GDM1 (cell line): ENCODE data around the gene TMEM169.

Experiments
- DNase-seq: peaks from one replicate; lab custom pipeline; 2025; lab: John Stamatoyannopoulos, UW

Gene TMEM169

DNA sequence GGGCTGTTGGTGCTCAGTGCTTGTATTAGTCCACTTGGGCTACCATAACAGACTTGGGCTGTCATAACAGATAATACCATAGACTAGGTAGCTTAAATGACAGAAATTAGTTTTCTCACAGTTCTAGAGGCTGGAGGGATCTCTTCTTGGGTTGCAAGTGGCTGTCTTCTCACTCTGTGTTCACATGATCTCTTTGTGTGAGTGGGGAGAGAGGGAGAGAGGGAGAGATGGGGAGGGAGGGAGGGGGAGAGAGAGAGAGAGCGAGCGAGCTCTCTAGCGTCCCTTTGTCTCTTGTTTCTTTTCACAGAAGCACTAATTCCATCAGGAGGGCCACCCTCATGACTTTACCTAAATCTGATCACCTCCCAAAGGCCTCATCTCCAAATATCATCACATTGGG lies 23.0 kb downstream of the TMEM169 start:
- no peak for DNase-seq

DNA sequence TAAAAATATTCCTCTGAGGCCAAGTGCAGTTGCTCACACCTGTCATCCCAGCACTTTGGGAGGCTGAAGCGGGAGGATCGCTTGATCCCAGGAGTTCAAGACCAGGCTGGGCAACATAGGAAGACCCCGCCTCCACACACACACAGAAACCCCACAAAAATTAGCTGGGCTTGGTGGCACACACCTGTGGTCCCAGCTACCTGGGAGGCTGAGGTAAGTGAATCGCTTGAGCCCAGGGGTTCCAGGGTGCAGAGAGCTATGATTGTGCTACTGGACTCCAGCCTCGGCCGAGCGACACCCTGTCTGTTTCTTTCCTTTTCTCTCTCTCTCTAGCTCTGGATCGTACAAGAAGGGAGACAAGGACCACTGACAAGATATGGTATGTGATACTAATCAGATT lies 25.6 kb downstream of the TMEM169 start:
- no peak for DNase-seq

DNA sequence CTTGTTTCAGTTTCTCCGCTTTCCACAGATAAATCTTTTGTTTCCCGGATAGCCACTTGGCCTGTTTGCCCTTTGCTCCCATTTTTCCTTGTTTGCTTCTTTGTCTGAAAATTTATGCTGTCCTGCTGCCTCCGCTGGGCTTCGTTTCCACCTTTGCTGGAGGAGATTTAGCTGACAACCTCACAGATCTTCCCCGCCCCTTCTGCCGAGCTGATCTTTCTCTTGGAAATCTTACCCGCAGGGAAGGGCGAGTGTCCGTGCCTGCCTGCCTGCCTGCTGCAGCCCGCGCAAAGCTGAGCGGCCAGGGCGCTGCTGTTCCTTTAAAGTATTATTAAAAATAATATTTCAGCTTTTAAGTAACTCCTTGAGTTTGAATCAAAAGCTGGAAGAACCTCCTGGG lies 26.0 kb downstream of the TMEM169 start:
- no peak for DNase-seq

DNA sequence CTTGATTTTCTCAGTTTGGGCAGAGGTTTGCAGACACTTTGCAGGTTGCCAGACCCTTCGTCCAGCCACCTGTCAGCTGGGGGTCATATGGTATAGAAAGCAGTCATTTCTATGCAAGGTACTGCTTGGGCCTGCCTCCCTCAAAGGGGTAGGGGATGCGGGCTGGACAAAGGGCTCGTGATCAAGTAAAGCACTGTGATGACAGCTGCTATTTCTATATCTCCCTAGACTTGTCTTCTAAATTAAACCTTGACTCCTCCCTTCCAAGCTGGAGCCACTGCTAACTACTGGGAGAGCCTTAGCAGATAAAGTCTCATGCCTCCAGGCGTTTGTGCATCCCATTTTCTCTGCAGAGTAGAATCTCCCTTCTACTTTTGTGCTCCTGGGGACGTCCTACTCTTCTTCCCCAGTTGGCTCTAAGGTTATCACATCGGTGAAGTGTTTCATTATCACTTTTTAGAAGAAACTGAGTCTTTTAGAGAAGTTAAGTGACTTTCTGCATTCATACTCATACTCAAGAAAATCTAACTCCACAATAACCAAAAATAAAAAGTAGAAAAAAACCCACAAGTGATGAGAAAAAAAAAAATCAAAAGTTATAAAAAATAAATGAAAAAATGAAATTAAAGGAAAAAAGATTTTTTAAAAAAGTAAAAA lies 26.7 kb downstream of the TMEM169 start:
- no peak for DNase-seq

DNA sequence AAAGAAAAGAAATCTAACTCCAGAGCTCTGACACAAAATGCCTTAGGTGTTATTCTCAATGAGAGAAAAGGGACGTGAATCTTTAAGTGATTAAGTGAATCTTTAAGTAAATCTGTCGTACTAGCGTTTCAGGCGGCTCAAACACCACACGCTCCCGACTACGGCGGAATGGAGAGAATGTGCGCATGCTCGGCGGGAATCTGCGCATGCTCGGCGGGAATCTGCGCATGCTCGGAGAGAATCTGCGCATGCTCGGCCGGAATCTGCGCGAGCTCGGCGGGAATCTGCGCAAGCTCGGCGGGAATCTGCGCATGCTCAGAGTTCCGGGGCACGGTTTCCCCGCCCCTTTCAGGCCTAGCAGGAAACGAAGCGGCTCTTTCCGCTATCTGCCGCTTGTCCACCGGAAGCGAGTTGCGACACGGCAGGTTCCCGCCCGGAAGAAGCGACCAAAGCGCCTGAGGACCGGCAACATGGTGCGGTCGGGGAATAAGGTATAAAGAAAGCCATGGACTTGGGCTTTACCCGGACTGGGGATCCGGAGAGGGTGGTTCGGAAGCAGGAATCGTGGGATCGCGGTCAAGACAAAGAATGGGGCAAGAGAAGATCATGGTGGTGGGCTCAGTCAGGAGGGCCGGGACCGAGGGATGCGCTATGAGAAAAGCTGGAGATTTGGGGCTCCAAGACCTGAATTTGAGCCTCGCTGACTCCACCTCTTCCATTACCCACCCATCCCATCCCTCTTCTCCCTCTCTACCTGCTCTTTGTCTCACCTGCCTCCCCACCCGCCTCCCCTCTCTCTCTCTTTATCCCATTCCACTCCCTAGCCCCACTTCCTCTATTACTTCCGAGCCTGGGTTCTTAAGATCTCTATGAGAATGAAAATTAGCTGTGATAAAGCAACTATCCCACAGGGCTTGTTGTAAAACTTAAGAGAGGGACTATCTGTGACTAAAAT lies 27.5 kb downstream of the TMEM169 start, which contains the start of gene XRCC5:
Gene XRCC5, plus strand, starts transcription at position 382 of the 955 bp plus-strand sequence. Its CDS starts 89 bp downstream, at position 471.
- peak; percentile 96 for DNase-seq

DNA sequence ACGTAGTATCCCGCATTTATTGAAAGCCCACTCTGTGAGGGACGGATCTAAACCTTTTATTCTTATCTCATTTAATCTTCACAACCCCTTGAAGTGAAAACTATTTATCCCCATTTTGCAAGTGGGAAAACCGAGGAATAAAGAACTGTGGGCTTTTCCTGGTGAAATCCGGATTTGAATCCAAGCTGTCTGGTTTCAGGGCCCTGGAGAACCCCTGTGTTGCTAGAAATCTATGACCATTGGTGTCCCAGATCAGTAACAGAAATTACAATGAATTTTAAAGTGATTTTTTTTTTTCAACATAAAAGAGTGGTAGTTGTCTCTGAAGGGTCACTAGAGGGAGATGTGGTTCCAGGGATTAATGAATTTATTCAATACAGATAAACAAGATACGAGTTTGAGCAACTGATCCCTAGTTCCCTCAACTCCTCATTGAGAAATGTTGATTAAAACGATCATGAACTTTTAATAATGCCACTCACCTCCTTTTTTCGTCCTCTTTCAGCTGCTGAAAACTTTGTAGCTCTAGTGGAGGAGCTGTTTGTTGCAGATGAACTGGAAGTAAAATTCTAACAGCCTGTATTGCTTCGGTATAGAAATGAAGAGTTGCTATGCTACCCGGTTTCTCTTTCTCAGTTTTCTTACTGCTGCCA lies 28.4 kb downstream of the TMEM169 start:
- DNase-seq = no peak

DNA sequence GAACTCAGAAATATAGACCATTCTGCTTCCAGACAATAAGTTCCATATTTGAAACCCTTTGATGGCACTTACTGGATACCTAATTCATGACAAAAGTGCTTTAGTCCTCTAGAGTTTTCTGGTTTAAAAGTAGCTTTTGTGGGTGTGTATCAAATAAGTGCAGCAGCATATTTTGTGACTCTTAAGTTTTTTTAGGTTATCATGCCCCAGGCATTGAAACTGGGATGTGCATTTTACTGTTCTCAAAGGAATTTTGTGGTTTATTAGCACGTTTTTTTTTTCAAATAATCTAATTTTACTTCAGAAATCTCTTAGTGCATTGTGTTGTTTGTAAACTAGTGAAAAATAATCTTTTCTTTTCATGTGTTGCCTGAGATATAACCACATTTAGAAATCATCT lies 28.9 kb downstream of the TMEM169 start:
- no peak for DNase-seq

DNA sequence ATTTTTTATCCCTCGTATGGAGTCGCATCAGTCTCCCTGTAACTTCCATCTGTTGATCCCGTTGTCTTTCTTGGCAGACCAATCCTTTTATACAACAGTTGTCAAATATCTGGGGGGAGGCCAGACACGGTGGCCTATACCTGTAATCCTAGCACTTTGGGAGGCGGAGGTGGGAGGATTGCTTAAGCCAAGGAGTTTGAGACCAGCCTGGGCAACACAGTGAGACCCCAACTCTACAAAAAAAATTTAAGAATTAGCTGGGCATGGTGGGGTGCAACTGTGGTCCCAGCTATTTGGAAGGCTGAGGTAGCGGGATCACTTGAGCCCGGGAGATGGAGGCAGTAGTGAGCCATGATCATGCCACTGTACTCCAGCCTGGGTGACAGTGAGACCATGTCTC lies 29.4 kb downstream of the TMEM169 start:
- no peak for DNase-seq

DNA sequence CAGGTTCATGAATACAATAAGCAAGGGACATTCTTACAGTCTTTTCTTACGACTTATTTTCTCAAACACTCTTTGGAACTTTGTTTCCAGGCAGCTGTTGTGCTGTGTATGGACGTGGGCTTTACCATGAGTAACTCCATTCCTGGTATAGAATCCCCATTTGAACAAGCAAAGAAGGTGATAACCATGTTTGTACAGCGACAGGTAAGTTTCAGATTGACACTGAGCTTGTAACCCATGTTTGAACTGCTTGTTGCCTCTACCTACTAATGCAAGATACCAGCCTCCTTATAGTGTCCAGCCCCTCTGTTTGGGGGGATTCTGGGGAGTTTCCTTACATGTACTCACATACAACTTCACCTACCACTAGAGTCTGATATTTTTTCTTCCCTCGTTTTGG lies 31.2 kb downstream of the TMEM169 start:
- DNase-seq = no peak

DNA sequence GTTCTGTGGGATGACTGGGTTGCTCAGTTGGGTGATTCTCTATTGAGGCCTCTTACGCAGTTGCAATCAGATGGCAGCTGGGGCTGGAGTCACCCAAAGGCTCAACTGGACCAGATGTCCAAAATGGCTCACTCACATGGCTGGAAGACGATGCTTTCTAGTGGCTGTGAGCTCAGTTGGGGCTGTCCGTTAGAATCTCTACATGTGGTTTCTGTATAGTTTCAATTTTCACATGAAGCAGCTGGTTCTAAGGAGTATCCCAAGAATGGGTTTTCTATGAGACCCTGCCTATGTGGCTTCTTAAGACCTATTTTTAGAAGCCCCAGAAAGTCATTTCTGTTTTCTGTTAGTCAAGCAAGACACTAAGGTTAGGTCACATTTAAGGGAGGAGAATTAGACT lies 31.9 kb downstream of the TMEM169 start:
- no peak for DNase-seq

DNA sequence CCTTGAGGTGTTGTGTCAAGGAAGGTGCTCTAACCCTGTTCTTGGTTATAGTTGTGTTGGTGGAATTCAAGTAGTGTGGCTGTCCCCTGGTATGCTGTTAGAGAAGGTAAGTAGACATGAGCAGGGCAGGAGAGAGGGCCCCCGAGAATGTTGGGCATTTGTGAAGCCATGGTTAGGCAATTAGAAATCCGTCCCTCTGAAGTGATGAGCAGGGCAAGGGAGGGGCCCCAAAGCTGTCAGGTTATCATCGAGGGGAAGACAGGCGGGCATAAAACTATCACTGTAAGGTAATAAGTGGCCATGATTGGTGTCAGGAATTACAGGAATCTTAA lies 32.6 kb downstream of the TMEM169 start:
- DNase-seq = no peak

DNA sequence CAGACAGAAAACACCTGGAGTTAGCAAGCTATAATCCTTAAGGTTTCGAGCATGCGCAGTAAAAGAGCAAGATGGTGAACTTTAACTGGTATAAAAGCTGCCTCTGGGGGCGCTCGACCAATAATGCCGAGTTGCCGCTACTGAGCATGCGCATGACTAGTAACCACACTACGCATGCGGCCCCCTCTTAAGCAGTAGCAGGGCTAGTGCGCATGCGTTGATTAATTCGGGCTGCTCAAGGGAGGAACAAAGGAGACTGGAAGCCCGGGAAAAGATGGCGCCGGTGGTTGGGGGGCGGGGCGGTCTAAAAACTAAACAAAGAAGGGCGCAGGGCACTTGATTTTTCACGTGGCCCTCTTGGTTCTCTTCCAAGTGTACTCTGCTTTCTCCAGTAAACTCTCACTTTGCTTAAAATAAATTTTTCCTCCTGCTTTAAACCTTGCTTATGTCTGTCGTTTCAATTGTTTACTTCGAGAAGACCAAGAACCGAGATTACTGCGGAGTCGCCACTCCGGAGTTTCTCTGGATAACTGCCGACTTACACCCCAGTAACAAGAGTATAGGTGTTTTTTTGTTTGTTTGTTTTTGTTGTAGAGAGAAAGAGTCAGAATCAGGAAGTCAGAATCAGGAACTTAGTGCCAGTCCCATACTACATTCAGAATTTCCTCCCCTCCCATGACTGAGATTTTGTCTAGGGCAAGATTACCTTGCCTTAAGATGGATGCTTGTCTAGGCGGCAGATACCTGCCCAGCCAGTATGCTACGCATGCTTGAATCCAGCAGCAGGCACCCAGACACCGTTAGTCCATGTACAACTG lies 33.2 kb downstream of the TMEM169 start:
- peak; percentile 96 for DNase-seq

DNA sequence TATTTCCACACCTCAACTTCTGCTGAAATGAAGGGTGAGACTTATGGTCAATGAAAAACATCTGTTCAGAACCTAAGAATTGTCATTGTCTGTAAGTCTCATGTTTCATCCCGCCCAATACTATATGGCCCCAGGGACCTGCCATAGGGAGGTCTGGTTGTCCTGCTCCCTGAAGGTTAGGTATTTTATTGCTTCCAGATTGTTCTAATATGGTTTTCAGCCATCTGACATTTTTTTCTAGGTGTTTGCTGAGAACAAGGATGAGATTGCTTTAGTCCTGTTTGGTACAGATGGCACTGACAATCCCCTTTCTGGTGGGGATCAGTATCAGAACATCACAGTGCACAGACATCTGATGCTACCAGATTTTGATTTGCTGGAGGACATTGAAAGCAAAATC lies 34.7 kb downstream of the TMEM169 start:
- no peak for DNase-seq

DNA sequence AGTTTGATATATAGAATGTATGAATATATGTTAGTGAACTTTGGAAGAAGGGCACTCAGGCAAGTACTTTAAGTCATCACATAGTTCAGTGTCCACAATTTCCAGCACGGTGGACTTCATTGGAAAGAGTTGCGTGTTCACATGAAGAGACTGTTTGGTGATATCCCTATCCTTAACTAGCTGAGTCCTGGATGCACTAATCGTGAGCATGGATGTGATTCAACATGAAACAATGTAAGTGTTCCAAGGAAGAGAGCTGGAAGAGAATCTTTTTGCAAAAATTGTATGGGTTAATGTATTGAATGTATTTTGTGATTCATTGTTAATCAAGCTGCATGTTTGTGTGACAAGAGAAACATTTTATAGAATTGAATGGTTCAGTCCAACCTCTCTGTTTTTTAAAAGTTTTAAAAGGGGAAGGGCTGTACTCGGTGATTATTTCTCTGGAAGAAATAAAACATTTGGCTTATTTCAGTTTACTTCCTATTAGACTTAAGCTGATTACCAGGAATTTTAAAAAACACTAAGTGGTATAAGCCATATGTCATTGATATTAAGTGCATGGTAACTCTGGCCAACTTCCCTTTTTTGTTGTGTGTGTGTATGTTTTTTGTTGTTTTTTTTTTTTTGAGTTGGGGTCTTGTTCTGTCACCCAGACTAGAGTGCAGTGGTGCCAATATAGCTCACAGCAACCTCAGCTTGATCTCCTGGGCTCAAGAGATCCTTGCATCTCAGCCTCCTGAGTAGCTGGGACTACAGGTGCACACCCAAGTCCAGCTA lies 36.0 kb downstream of the TMEM169 start:
- DNase-seq = no peak

DNA sequence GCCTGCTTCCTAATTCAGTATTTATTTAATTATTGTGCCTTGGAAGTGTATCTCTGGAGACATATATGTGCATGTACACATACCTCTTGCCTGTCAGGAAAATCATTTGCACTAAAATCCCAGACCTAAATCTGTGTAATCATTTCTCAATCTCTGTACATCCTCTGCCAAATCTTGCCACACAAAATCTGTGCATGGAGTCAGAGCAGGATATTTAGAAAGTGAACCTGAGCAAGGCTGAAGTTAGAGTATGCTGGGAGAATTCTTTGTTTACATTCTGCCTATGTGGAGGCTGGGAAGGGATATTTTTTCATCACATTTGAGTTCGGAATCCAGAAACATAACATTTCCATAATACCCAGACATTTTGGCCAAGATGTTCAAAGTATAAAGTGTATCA lies 36.8 kb downstream of the TMEM169 start:
- DNase-seq = no peak

DNA sequence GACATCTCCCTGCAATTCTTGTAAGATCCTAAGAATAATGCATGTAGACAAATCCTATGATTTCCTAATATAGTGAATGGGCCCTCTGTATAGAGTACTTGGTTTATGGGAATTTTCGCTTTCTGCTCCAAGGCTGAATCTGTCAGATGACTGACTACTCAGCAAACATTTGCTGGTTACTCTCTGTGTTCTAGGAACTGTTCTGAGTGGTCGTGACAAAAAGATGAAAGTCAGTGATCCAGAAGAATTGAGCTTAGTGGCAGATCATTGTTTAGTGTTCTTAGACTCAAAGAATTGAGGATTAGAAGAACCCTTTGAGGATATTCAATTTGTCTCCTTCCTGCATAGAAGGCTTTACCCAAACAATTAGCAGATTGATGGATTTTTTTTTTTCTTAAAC lies 37.4 kb downstream of the TMEM169 start:
- no peak for DNase-seq

DNA sequence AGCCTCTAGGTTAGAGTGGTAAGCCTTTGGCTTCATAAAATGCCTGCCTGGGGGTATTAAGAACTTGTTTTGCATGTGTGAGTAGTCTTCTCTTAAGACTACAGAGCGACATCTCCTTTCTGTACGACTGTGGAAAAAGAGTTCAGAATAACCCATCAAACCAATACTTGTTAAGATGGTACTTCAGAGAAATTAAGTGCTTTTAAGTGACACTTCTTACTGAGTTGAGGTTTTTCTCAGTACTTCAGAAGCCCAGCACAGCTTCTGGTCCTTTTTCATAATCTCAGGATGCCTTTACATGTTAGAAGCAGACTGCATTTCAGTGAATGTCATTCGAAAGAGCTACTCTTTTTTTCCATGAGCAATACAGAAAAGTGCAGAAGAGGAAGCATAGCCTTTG lies 38.3 kb downstream of the TMEM169 start:
- DNase-seq = no peak

DNA sequence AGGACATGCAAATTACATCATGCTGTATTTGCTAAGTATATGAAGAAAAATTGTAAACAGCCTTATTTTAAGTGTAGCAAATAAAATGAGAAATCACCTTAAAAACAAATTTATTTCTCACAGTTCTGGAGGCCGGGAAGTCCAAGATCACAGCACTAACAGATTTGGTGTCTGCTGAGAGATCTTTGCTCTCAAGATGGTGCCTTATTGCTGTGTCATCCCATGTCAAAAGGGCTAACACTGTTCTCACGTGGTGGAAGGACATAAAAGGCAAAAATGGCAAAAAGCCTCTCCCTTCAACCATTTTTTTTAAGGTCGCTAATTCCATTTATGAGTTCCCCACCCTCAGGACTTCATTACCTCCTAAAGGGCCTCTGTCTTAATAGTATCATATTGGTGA lies 39.5 kb downstream of the TMEM169 start:
- DNase-seq = no peak

DNA sequence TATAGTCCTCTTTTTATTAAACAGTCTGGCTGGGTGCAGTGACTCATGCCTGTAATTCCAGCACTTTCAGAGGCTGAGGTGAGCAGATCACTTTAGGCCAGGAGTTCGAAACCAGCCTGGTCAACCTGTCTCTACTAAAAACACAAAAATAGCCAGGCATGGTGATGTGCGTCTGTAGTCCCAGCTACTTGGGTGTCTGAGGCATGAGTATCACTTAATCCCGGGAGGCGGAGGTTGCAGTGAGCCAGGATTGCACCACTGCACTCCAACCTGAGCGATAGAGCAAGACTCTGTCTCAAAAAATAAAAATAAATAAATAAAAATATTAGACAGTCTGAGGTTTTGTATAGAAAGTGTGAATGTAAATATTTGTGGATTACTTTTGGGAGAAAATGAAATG lies 45.2 kb downstream of the TMEM169 start:
- DNase-seq = no peak

DNA sequence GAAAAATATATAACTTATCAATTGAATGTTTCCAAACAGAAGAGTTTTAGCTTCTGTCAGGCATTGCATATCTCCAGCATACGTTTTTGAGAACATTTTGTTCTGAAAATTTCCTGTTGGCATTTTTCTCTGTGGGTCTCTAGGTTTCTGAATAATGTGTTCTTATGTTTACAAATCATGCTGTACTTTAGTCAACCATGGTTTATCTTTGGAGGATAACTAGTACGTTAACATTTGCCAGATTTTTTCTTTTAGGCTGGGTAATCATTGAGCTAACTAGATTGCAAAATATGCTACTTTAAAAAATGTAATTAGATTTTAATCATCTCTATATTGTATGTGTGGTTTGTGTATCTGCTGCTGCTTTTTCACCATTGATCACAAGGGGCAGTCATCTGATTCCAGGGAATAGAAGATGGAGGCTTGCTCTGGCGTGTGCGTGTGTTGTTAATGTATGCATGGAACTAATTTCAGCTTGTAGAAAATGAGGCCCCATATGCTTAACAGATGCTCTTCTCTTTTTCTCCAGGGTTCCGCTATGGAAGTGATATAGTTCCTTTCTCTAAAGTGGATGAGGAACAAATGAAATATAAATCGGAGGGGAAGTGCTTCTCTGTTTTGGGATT lies 48.7 kb downstream of the TMEM169 start:
- DNase-seq = no peak
